Vagina (tissue), 2 donors: ENCODE measurements around the gene MAPRE3.

Source experiments
- CTCF ChIP-seq, 3 experiments: fragments of 450-650 bp in 2 of 3; fragments of 200-600 bp in 1 of 3; sonication (generic) in 1 of 3; IDR thresholded peaks; one replicate each; pipeline ENCODE4 v1.5.1; 2017 to 2019; ENCODE audit warnings: antibody characterized with exemption in 3 of 3, mild to moderate bottlenecking in 2 of 3, moderate library complexity in 2 of 3
- POLR2A ChIP-seq, 2 donors: fragments of 450-650 bp; IDR thresholded peaks; one replicate each; pipeline ENCODE4 v1.6.1; 2017; ENCODE audit warnings: antibody characterized with exemption in 2 of 2, mild to moderate bottlenecking in 2 of 2, moderate library complexity in 2 of 2

- no peak for TF ChIP-seq CTCF (IDR thresholded peaks at IDR 0.05)
- no peak for TF ChIP-seq POLR2A (IDR thresholded peaks at IDR 0.05)
Observed at GRCh38 chr2:27071990-27072830, 101.8 kb downstream of the MAPRE3 start.
